Measurements from ENCODE around the gene ZNHIT6.

The ZNHIT6 gene

GRCh38 chr1:85611856-85612255 lies 96.4 kb downstream of the ZNHIT6 start:
- DNase-seq (ENCODE audit: low read depth), result peak; percentile 98
- no peak for TF ChIP-seq CTCF (IDR thresholded peaks at IDR 0.05; ENCODE audit: insufficient read depth, low read depth, low read length, missing control alignments)
- no peak overlapping the region for H3K4me3 ChIP-seq (ENCODE audit: low read length)

GRCh38 chr1:85611425-85611824 lies 96.8 kb downstream of the ZNHIT6 start:
- no peak overlapping the region for H3K4me3 ChIP-seq (ENCODE audit: low read length)
- TF ChIP-seq CTCF (IDR thresholded peaks at IDR 0.05; ENCODE audit: insufficient read depth, low read depth, low read length, missing control alignments), result no peak
- DNase-seq (ENCODE audit: low read depth), result peak; percentile 38

GRCh38 chr1:85609976-85610375 lies 98.3 kb downstream of the ZNHIT6 start:
- no peak for DNase-seq (ENCODE audit: low read depth)
- no peak overlapping the region for H3K4me3 ChIP-seq (ENCODE audit: low read length)
- TF ChIP-seq CTCF (IDR thresholded peaks at IDR 0.05; ENCODE audit: insufficient read depth, low read depth, low read length, missing control alignments), result no peak

- no peak for TF ChIP-seq CTCF (IDR thresholded peaks at IDR 0.05; ENCODE audit: insufficient read depth, low read depth, low read length, missing control alignments)
- H3K4me3 ChIP-seq (ENCODE audit: low read length), result no peak overlapping the region
- DNase-seq (ENCODE audit: low read depth), result no peak
Observed at GRCh38 chr1:85608851-85609250, 99.4 kb downstream of the ZNHIT6 start.

- no peak for DNase-seq (ENCODE audit: low read depth)
- no peak for TF ChIP-seq CTCF (IDR thresholded peaks at IDR 0.05; ENCODE audit: insufficient read depth, low read depth, low read length, missing control alignments)
- H3K4me3 ChIP-seq (ENCODE audit: low read length), result no peak overlapping the region
Observed at GRCh38 chr1:85607921-85608265, 100.3 kb downstream of the ZNHIT6 start.

- DNase-seq (ENCODE audit: low read depth), result peak; percentile 91
- no peak for TF ChIP-seq CTCF (IDR thresholded peaks at IDR 0.05; ENCODE audit: insufficient read depth, low read depth, low read length, missing control alignments)
- H3K4me3 ChIP-seq (ENCODE audit: low read length), result no peak overlapping the region
Observed at GRCh38 chr1:85607126-85607920, 100.9 kb downstream of the ZNHIT6 start.

- no peak for TF ChIP-seq CTCF (IDR thresholded peaks at IDR 0.05; ENCODE audit: insufficient read depth, low read depth, low read length, missing control alignments)
- H3K4me3 ChIP-seq (ENCODE audit: low read length), result no peak overlapping the region
- peak; percentile 29 for DNase-seq (ENCODE audit: low read depth)
Observed at GRCh38 chr1:85606414-85606800, 101.8 kb downstream of the ZNHIT6 start.
